ENCODE measurements around the gene ATP6V0B. TPM values are rescaled to one million over a fixed set of nuclear protein-coding genes. Genes with fewer than 3 reads are reported as not detected.

ATP6V0B gene
- polyA plus RNA-seq, 2 of the 4 experiments (the other 2 are of a cell fraction) = 97.0 to 101 TPM

DNA sequence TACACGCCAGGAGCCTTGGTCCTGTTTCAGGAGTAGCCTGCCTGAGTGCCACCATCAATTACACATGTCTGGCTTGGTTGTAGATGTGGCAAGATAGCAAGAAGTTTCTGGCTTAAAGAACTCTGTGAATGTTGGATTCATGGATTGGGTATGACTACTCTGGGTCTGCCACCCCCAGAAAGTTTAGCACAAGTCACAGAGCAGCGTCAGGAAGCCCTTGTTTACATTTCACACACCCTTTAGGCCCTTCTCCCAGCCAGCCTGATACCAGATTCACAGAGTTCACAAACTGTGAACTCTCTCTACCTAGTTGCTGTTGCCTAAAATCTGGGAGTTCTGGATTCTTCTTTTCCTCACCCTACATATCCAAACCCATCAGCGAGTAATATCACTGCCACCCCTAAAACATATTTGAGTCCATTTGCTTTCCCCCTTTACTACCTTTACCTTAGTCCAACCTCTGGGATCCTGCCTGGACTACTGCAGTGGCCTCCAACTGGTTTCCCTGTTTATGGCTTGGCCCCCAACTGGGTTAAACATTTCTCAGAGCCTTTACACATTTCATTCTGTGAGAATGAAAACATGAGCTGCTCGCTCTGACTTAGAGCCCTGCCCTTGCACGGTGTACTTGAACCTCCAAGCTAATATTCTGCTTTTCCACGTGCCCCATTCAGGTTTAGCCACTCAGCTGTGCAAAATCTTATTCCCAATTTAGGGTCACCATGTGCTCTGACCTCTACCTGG is 12.6 kb downstream of the ATP6V0B start:
- DNase-seq (ENCODE audit: low read depth in 1 of 2, low spot score in 1 of 2) (no peak), ATAC-seq (no peak), FAIRE-seq (no peak)
- Histone ChIP-seq H3K27ac (no peak overlapping the region), H3K4me1 (peaks cover 35% of the 10 kb centered on the region), H3K4me3 (no peak overlapping the region), H3K4me2 (no peak overlapping the region), H3K9me3 (no peaks in the 10 kb centered on the region)
- TF ChIP-seq PBX3 (IDR thresholded peaks at IDR 0.05) (no peak), BCL3 (IDR thresholded peaks at IDR 0.05) (no peak), FOSB (CRISPR knock-in tag; IDR thresholded peaks at IDR 0.05) (no peak), HEYL (CRISPR knock-in tag; IDR thresholded peaks at IDR 0.05) (no peak), ZC3H11A (IDR thresholded peaks at IDR 0.05) (no peak), RARB (CRISPR knock-in tag; IDR thresholded peaks at IDR 0.05) (no peak), E2F6 (IDR thresholded peaks at IDR 0.05; ENCODE audit: borderline replicate concordance, low read depth) (no peak), ZNF302 (CRISPR knock-in tag; IDR thresholded peaks at IDR 0.05) (no peak), SREBF2 (IDR thresholded peaks at IDR 0.05) (no peak), KDM5A (IDR thresholded peaks at IDR 0.05) (no peak), HDAC2 (IDR thresholded peaks at IDR 0.05) (no peak), CBX8 (IDR thresholded peaks at IDR 0.05) (no peak), CHD2 (IDR thresholded peaks at IDR 0.05; ENCODE audit: low read length, partially characterized antibody) (no peak)
- TF ChIP-seq, protein P1, sequence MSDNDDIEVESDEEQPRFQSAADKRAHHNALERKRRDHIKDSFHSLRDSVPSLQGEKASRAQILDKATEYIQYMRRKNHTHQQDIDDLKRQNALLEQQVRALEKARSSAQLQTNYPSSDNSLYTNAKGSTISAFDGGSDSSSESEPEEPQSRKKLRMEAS (IDR thresholded peaks at IDR 0.05) = no peak
- WGBS (ENCODE audit: missing lambda C conversion rate) = 81% methylated on average over 6 of the region's 6 CpGs
- ChIA-PET POLR2A (interaction anchor here (0.6 kb wide), 2 partner anchors 327 to 665 kb away, joined by 3 to 4 read pairs; no protein-coding TSS in a partner anchor), CTCF (interaction anchor here (0.7 to 3.1 kb wide), 7 partner anchors 18 to 624 kb away, joined by 3 to 18 read pairs (median 8); no protein-coding TSS in a partner anchor)

- Histone ChIP-seq H3K4me2 (peak overlapping the region; percentile 98), H3K4me1 (peaks cover 37% of the 10 kb centered on the region), H3K9me3 (no peaks in the 10 kb centered on the region), H3K4me3 (peak overlapping the region; percentile 84), H3K27ac (peak overlapping the region; percentile 87 to 89)
- FAIRE-seq (no peak), ATAC-seq (peak; percentile 3 to 6; a peak in 3 of 6 replicates), DNase-seq (ENCODE audit: low read depth in 1 of 2, low spot score in 1 of 2) (no peak)
- WGBS (ENCODE audit: missing lambda C conversion rate) = 71% methylated on average over 14 of the region's 19 CpGs
- ChIA-PET POLR2A (no interaction called here), CTCF (interaction anchor here (0.9 to 4.1 kb wide), 3 partner anchors 13 to 227 kb away, joined by 3 to 18 read pairs (median 7); no protein-coding TSS in a partner anchor)
- TF ChIP-seq JUN (IDR thresholded peaks at IDR 0.05) = no peak
- TF ChIP-seq HOXB5 (CRISPR knock-in tag; IDR thresholded peaks at IDR 0.05) = no peak
- no peak for TF ChIP-seq CHD4 (IDR thresholded peaks at IDR 0.05; ENCODE audit: borderline replicate concordance)
- no peak for TF ChIP-seq NPAS2 (CRISPR knock-in tag; IDR thresholded peaks at IDR 0.05; ENCODE audit: borderline replicate concordance)
- TF ChIP-seq CTCF (IDR thresholded peaks at IDR 0.05) = peak; percentile 9; the same call in 1 of the 3 replicates
- TF ChIP-seq NFE2L2 (conservative IDR thresholded peaks at IDR 0.05; ENCODE audit: low read length) = no peak
- no peak for TF ChIP-seq RCOR1 (IDR thresholded peaks at IDR 0.05; ENCODE audit: low read depth, low read length)
Observed at GRCh38 chr1:43990271-43991199, 15.8 kb downstream of the ATP6V0B start.

Data from A549 (cell line).